Measurements from ENCODE around the gene SPATC1L. TPM values are rescaled to one million over a fixed set of nuclear protein-coding genes. Genes with fewer than 3 reads are reported as not detected.

SPATC1L gene
- total RNA-seq, 1 donor from 2014 or later, result 27.5 TPM

DNA sequence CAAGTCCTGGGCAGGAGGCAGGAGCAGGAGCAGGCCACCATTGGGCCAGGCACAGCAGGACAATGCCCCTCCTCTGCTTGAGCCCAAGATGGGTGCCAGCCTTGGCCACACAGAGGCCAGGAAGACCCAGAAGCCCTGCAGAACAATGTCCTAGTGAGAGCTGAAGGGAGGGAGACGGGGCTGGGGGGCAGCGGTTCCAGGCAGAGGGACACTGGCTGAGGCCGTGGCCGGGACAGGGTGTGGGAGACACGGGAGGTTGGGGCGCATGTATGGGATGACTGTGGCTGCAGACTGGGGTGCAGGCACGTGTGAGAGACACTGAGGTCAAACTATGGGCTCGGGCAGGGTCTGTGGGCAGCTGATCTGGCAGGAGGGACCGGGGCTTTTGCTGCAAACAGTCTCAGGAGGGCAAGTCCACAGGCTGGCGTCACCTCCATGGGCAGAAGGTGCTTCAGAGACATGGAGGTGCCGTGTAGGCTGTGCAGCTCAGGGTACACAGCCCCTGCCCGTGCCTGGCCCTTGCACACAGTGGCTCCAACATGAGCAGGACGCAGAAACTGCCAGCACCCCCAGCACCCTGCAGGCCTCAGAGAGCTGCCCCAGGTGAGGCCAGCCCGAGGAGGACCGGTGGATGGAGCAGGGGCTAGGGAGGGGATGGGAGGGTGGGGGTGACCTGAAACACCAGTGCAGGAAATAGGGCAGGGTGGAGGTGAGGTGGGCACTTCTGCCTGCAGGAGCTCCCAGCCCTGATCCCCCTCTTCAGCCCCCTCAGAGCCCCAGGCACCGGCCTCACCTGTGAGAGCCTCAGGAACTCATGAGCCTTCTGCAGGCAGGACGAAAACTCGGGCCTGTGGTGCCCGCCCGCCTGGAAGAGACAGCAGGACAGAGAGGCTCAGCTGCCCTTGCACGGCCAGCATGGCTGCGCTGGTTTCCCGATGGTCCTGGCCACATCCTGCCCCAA lies 24.8 kb upstream of the SPATC1L start:
- H3K4me1 Mint-ChIP-seq, result no peaks in the 10 kb centered on the region
- H3K27me3 Mint-ChIP-seq (ENCODE audit: low read depth), result no peaks in the 10 kb centered on the region
- no peaks in the 10 kb centered on the region for H3K9me3 Mint-ChIP-seq
- H3K4me3 Mint-ChIP-seq, result no peak overlapping the region
- TF ChIP-seq, protein P1, sequence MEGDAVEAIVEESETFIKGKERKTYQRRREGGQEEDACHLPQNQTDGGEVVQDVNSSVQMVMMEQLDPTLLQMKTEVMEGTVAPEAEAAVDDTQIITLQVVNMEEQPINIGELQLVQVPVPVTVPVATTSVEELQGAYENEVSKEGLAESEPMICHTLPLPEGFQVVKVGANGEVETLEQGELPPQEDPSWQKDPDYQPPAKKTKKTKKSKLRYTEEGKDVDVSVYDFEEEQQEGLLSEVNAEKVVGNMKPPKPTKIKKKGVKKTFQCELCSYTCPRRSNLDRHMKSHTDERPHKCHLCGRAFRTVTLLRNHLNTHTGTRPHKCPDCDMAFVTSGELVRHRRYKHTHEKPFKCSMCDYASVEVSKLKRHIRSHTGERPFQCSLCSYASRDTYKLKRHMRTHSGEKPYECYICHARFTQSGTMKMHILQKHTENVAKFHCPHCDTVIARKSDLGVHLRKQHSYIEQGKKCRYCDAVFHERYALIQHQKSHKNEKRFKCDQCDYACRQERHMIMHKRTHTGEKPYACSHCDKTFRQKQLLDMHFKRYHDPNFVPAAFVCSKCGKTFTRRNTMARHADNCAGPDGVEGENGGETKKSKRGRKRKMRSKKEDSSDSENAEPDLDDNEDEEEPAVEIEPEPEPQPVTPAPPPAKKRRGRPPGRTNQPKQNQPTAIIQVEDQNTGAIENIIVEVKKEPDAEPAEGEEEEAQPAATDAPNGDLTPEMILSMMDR (conservative IDR thresholded peaks at IDR 0.05), result no peak
- H3K27ac Mint-ChIP-seq (ENCODE audit: unreplicated experiment), result no peak overlapping the region
- H3K36me3 Mint-ChIP-seq (ENCODE audit: low read depth), result peaks cover 8% of the 10 kb centered on the region
- no peak for DNase-seq (ENCODE audit: low read depth, low spot score)

DNA sequence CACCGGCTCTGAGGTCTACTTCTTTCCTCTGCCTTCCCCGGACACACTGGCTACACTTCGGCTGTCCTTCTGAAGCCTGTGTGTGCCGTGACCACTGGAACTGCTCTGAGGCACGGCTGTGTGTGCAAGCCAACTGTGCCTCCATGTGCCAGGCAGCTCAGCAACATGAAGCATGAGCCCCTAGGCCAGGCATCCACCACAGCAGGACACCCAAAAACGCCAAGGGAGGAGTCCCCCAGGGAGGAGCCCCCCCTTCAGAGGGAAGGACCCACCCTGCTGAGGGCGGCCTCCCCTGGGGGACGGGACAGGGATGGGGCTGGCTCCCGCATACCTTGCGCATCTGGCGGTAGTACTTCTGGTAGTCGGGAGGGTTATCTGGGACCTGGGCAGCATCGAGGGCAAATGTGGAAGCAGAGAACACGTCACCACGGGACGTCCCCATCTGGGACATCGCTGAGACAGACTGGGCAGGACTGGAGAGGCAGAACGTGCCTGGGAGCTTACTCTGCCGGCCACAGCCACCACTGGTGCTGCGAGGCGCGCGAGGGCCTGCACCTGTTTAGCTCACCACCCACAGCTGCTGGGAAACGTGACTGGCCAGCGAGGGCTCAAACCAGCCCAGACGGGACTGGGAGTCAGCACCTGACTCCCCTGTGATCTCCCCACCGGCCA lies 23.8 kb upstream of the SPATC1L start:
- DNase-seq (ENCODE audit: low read depth, low spot score), result no peak
- Mint-ChIP-seq H3K4me1 (peaks cover 2% of the 10 kb centered on the region), H3K27me3 (ENCODE audit: low read depth) (no peaks in the 10 kb centered on the region), H3K36me3 (ENCODE audit: low read depth) (peaks cover 8% of the 10 kb centered on the region), H3K27ac (ENCODE audit: unreplicated experiment) (no peak overlapping the region), H3K4me3 (no peak overlapping the region), H3K9me3 (no peaks in the 10 kb centered on the region)
- TF ChIP-seq, protein P1 (conservative IDR thresholded peaks at IDR 0.05), result no peak

DNA sequence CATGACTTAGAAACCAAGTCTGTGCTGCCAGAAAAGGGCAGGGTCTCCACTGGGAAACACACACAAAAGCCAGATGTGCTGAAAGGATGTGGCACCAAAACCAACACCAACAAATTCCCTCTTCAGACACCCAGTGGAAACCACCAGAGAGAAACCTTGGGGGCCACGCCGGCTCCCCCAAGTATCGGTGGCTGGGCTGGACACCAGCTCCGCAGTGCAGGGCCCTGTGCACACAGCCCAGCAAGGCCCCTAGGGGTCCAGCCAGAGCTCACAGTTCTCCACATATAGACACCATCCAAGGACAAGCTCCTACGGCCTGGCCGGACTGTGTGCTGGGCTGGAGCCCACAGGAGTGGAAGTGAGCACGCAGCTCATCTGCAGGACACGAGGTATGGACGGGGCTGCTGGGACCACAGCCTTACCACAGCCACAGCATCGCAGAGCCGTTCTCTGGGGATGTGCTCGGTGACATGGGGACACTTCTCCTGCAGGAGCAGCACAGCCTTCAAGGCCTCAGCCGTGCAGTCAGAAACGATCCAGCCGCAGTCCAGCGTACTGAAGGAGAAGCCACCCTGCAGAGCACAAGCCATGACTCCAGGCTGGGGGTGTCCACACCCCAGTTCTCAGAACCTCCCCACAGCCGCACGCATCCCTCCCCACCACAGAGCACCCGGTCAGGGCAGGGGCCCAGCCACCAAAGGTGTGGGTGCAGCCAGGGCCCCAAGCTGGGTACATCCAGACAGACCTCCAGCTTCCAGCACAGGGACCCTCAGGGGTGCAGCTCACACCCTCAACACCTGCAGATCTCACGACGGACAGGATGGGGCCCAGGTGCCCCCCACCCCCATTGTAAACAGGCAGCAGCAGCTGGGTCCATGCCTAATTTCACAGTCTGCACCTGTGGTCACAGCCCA lies 23.0 kb upstream of the SPATC1L start:
- DNase-seq (ENCODE audit: low read depth, low spot score), result no peak
- no peaks in the 10 kb centered on the region for H3K27me3 Mint-ChIP-seq (ENCODE audit: low read depth)
- H3K9me3 Mint-ChIP-seq, result no peaks in the 10 kb centered on the region
- TF ChIP-seq, protein P1 (conservative IDR thresholded peaks at IDR 0.05), result no peak
- no peak overlapping the region for H3K4me3 Mint-ChIP-seq
- H3K4me1 Mint-ChIP-seq, result peaks cover 6% of the 10 kb centered on the region
- H3K27ac Mint-ChIP-seq (ENCODE audit: unreplicated experiment), result no peak overlapping the region
- H3K36me3 Mint-ChIP-seq (ENCODE audit: low read depth), result peaks cover 11% of the 10 kb centered on the region

DNA sequence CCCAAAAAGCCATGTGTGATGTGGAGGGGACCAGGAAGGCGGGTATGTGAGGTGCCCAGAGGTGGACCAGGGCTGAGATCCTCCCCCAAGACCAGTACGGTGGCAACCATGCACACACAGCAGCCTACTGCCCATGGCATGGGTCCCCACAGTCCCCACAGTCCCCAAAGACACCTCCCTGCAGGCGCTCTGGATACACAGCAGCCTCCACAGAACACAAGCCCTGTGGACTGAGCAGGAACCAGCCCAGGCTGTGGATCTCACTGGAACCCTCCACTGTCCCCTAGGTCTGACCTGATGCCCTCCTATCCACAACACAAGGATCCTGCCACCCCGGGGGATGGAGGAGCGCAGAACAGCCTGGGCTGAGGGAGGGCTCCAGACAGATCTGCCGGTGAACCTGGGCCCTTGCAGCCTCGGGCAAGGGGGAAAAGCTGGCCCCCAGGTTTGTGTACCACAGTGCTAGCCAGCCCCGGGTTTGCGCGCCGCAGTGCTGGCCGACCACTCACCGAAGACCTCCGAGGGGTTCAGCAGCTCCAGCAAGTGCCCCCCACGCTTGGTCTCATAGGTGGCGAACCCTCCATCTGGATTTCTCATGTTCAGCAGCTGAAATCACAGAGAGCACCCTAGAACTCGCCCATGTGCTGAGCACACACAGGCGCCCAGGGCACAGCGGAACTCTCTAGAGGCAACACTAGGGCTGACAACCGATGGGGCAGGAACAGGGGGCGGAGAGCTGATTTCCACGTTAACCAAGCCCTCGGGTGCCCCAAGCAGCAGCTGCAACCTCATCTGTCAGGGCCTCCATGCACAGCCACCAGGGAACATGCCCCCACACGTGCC lies 22.1 kb upstream of the SPATC1L start:
- H3K27me3 Mint-ChIP-seq (ENCODE audit: low read depth), result no peaks in the 10 kb centered on the region
- no peaks in the 10 kb centered on the region for H3K9me3 Mint-ChIP-seq
- H3K27ac Mint-ChIP-seq (ENCODE audit: unreplicated experiment), result no peak overlapping the region
- H3K36me3 Mint-ChIP-seq (ENCODE audit: low read depth), result peaks cover 11% of the 10 kb centered on the region
- DNase-seq (ENCODE audit: low read depth, low spot score), result no peak
- H3K4me1 Mint-ChIP-seq, result peaks cover 6% of the 10 kb centered on the region
- TF ChIP-seq, protein P1 (conservative IDR thresholded peaks at IDR 0.05), result no peak
- H3K4me3 Mint-ChIP-seq, result no peak overlapping the region
